ENCODE measurements around the gene GPR68.

Gene GPR68

DNA sequence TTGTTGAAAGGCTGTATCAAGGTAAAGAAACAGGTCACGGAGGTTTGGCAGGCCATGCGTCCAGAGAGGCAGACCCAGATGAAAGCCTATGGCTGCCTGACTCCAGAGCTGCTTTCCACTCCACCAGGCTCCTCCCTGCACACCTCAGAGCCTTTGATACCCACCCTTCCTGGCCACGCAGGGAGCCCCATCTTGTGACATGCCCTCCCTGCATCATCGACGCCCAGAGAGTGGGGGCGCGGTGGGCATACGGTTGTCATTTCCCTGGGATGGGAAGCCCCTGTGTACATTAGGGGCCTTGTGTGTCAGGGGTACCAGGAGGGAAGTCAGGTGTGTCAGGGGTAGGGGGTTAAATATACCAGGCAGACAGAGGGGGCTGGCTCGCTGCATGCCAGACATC lies 30.3 kb upstream of the GPR68 start:
- no peak overlapping the region for H2AFZ ChIP-seq
- no peaks in the 10 kb centered on the region for H3K9me3 ChIP-seq (ENCODE audit: control insufficient read depth, low read length)
- no peak overlapping the region for H3K4me3 ChIP-seq (ENCODE audit: low read depth, low read length)
- H3K4me1 ChIP-seq = peaks cover 13% of the 10 kb centered on the region
- H3K27ac ChIP-seq = no peak overlapping the region
- no peak overlapping the region for H3K9ac ChIP-seq
- H3K79me2 ChIP-seq = no peaks in the 10 kb centered on the region
- no peak overlapping the region for H3K4me2 ChIP-seq (ENCODE audit: low read length)
- H3K27me3 ChIP-seq (ENCODE audit: control insufficient read depth, insufficient read depth, low read length) = no peaks in the 10 kb centered on the region
- TF ChIP-seq, protein P1, sequence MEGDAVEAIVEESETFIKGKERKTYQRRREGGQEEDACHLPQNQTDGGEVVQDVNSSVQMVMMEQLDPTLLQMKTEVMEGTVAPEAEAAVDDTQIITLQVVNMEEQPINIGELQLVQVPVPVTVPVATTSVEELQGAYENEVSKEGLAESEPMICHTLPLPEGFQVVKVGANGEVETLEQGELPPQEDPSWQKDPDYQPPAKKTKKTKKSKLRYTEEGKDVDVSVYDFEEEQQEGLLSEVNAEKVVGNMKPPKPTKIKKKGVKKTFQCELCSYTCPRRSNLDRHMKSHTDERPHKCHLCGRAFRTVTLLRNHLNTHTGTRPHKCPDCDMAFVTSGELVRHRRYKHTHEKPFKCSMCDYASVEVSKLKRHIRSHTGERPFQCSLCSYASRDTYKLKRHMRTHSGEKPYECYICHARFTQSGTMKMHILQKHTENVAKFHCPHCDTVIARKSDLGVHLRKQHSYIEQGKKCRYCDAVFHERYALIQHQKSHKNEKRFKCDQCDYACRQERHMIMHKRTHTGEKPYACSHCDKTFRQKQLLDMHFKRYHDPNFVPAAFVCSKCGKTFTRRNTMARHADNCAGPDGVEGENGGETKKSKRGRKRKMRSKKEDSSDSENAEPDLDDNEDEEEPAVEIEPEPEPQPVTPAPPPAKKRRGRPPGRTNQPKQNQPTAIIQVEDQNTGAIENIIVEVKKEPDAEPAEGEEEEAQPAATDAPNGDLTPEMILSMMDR (IDR thresholded peaks at IDR 0.05) = no peak
- no peaks in the 10 kb centered on the region for H3K36me3 ChIP-seq (ENCODE audit: control insufficient read depth, insufficient read depth, low read length)

DNA sequence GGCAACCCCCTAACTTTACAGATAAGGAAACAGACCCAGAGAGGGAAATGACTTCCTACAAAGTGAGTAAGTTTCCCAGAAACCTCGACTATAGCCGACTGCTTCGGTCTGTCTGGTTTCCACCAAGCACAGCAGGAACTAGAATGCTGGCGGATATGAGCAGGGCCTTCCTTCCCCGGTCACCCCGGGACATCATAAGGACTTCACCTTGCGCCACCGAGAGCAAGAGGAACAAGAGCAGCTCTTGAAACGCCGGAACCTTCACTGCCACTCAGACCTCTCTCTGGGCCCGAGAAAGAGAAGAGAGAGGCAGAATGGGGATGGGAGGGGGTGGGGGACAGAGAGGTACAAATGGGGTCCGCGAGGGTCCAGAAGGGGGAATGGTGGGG lies 29.4 kb upstream of the GPR68 start:
- Histone ChIP-seq H3K27me3 (ENCODE audit: control insufficient read depth, insufficient read depth, low read length) (no peaks in the 10 kb centered on the region), H3K4me1 (peaks cover 22% of the 10 kb centered on the region), H3K27ac (no peak overlapping the region), H3K36me3 (ENCODE audit: control insufficient read depth, insufficient read depth, low read length) (no peaks in the 10 kb centered on the region), H3K79me2 (no peaks in the 10 kb centered on the region), H3K9me3 (ENCODE audit: control insufficient read depth, low read length) (no peaks in the 10 kb centered on the region), H3K4me3 (ENCODE audit: low read depth, low read length) (no peak overlapping the region), H2AFZ (no peak overlapping the region), H3K9ac (no peak overlapping the region), H3K4me2 (ENCODE audit: low read length) (no peak overlapping the region)
- TF ChIP-seq, protein P1 (IDR thresholded peaks at IDR 0.05) = no peak

DNA sequence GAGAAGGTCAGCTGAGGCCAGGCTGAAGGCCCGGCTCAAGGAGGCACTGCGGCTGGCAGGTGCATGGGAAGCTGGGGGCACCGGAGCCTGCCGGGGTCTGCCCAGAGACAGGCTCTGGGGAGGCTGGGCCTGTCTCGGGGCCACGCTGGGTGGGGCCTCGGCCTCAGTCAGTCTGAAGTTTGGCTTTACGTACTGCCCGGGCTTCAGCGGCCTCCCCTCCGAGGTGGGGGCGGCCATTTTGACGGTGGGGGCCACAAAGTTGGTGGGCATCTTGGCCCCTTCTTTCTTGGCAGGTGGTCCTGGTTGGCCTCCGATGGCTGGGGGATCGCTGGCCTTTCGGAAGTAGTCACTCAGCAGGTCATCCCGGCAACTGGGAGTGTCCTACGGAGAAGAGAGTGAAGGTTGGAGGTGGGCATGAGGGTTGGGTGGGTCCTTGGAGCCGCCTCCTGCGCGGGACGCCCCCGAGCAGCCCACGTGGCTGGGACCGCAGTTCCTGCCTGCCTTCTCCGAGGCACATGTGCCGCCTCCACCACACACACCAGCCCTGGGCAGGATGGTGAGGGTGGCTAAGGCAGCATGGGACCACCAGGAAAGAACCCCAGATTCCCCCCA lies 28.9 kb upstream of the GPR68 start:
- TF ChIP-seq, protein P1 (IDR thresholded peaks at IDR 0.05) = no peak
- no peak overlapping the region for H3K4me2 ChIP-seq (ENCODE audit: low read length)

DNA sequence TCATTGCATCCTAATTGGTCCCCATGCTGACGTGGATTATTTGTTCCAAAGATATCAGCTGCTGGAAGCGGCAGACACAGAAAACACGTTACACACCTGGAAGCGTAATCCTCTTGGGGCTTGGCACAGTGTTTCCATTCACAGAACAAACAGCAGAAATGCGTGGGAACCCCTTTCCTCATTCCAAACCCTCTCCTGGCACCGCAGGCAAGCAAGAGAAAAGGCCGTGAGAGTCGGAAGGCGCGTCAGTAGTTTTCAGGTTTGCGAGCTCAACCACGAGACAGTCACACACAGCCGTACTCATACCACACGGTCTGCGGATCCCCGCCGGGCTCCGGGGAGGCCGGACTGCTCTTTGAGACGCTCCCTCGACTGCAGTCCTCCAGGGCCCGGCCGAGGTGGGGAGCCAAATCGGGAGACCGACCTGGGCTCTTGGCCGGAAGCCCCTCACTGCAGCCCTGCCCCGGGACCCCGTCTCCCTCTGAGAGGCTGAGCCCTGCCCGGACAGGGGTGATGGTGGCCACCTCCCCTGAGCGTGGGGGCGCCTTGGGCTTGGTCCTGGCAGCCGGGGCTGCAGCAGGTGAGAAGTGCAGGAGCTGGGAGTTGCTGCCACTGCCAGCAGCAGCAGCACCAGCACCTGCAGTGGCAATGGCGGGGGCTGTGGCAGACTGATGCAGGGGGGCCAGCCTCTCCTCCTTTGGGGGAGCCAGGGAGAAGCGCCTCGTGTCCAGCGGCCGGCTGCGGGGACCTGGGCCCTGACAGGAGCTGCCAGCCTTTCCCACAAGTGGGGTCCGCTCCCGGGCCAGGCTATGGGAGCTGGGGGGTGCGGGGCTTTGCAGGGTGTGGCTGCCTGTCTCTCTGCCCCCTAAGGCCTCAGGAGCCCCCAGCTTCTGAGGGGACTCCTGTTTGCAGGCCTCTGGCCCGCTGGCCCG lies 28.1 kb upstream of the GPR68 start:
- no peaks in the 10 kb centered on the region for H3K36me3 ChIP-seq (ENCODE audit: control insufficient read depth, insufficient read depth, low read length)
- H3K9me3 ChIP-seq (ENCODE audit: control insufficient read depth, low read length) = no peaks in the 10 kb centered on the region
- H3K9ac ChIP-seq = no peak overlapping the region
- H3K4me1 ChIP-seq = peaks cover 20% of the 10 kb centered on the region
- TF ChIP-seq, protein P1 (IDR thresholded peaks at IDR 0.05) = no peak
- no peaks in the 10 kb centered on the region for H3K79me2 ChIP-seq
- H3K27me3 ChIP-seq (ENCODE audit: control insufficient read depth, insufficient read depth, low read length) = no peaks in the 10 kb centered on the region
- no peak overlapping the region for H3K4me2 ChIP-seq (ENCODE audit: low read length)
- H2AFZ ChIP-seq = no peak overlapping the region
- H3K27ac ChIP-seq = no peak overlapping the region
- no peak overlapping the region for H3K4me3 ChIP-seq (ENCODE audit: low read depth, low read length)

More for the DNA sequence above, 28.9 kb upstream of the GPR68 start:
- H3K9me3 ChIP-seq (ENCODE audit: control insufficient read depth, low read length) = no peaks in the 10 kb centered on the region
- H3K36me3 ChIP-seq (ENCODE audit: control insufficient read depth, insufficient read depth, low read length) = no peaks in the 10 kb centered on the region
- H3K4me3 ChIP-seq (ENCODE audit: low read depth, low read length) = no peak overlapping the region
- no peaks in the 10 kb centered on the region for H3K27me3 ChIP-seq (ENCODE audit: control insufficient read depth, insufficient read depth, low read length)
- peaks cover 24% of the 10 kb centered on the region for H3K4me1 ChIP-seq
- no peak overlapping the region for H3K9ac ChIP-seq
- no peak overlapping the region for H2AFZ ChIP-seq
- H3K79me2 ChIP-seq = no peaks in the 10 kb centered on the region
- H3K27ac ChIP-seq = no peak overlapping the region

Data from parathyroid adenoma (tissue), 2 donors.